ENCODE data around the gene VASH1.

DNA sequence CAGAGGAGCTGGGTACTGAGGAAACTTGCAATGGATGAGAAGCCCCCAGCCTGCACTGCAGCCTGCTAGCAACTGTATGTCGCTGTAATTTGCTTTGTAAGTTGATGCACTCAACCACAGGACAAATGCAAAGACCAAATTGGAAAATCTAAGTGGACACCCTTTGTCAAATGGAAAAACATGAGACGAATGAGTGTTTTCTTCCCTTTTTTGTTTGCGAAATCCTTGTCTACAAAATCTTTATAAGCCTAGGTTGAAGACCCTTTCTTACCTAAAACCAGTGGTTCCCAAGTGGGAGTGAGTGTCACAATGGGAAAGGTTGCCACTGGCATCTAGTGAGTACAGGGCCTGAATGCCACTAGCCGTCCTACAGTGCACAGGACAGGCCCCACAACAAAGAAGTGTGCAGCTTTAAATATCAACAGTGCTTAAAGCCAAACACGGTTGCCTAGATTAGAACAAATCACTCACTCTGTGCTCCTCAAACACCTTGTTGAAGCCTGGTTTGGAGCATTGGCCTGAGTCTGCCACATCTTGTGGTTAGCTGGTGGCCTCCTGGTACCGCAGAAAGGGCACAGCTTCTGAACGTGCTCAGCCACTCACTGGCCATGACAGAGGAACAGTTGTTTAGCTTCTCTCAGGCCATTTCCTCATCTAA, 7.6 kb upstream of the VASH1 start:
- TF ChIP-seq, protein P1, sequence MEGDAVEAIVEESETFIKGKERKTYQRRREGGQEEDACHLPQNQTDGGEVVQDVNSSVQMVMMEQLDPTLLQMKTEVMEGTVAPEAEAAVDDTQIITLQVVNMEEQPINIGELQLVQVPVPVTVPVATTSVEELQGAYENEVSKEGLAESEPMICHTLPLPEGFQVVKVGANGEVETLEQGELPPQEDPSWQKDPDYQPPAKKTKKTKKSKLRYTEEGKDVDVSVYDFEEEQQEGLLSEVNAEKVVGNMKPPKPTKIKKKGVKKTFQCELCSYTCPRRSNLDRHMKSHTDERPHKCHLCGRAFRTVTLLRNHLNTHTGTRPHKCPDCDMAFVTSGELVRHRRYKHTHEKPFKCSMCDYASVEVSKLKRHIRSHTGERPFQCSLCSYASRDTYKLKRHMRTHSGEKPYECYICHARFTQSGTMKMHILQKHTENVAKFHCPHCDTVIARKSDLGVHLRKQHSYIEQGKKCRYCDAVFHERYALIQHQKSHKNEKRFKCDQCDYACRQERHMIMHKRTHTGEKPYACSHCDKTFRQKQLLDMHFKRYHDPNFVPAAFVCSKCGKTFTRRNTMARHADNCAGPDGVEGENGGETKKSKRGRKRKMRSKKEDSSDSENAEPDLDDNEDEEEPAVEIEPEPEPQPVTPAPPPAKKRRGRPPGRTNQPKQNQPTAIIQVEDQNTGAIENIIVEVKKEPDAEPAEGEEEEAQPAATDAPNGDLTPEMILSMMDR (IDR thresholded peaks at IDR 0.05) = no peak
- TF ChIP-seq POLR2A (IDR thresholded peaks at IDR 0.05) = no peak
